Astrocyte (in vitro differentiated cells and primary cell): Measurements from ENCODE around the gene DENND5B. TPM values are rescaled to one million over a fixed set of nuclear protein-coding genes. Genes with fewer than 3 reads are reported as not detected.

Source experiments
- DNase-seq: peaks from one replicate; pipeline ENCODE4 v3.0.0-alpha.2; 2010; ENCODE audit warnings: low read depth
- FAIRE-seq: peaks from 2 replicates; lab custom pipeline; 2011; peaks lifted over from hg19 to GRCh38; lab: Jason Lieb, UNC
- H2AFZ ChIP-seq: 2 replicates; pipeline ENCODE4 v1.6.0; 2012; ENCODE audit warnings: low read depth, low read length, inconsistent platforms
- H3K27ac ChIP-seq: 2 replicates; pipeline ENCODE4 v1.5.1; 2011; ENCODE audit warnings: low read depth, low read length, inconsistent platforms
- H3K27me3 ChIP-seq: 2 replicates; pipeline ENCODE4 v1.6.0; 2011; ENCODE audit warnings: low read length, inconsistent platforms; ENCODE audit not compliant: insufficient read depth
- H3K36me3 ChIP-seq: 2 replicates; pipeline ENCODE4 v1.5.1; 2011; ENCODE audit warnings: low read length, inconsistent platforms; ENCODE audit not compliant: insufficient read depth
- H3K4me1 ChIP-seq: 2 replicates; pipeline ENCODE4 v1.5.1; 2011; ENCODE audit warnings: low read length, inconsistent platforms; ENCODE audit not compliant: insufficient read depth
- H3K4me2 ChIP-seq: 2 replicates; pipeline ENCODE4 v1.6.0; 2012; ENCODE audit warnings: low read length, inconsistent platforms
- H3K4me3 ChIP-seq: 2 replicates; pipeline ENCODE4 v1.5.1; 2011; ENCODE audit warnings: low read depth, mild to moderate bottlenecking, low read length, inconsistent platforms; ENCODE audit not compliant: insufficient read depth
- H3K79me2 ChIP-seq: 2 replicates; pipeline ENCODE4 v1.6.0; 2012; ENCODE audit warnings: mild to moderate bottlenecking, low read length, inconsistent platforms; ENCODE audit not compliant: insufficient read depth
- H3K9ac ChIP-seq: 2 replicates; pipeline ENCODE4 v1.6.0; 2012; ENCODE audit warnings: mild to moderate bottlenecking, low read length, inconsistent platforms
- H3K9me3 ChIP-seq: 2 replicates; pipeline ENCODE4 v1.5.1; 2012; ENCODE audit warnings: low read depth, mild to moderate bottlenecking, low read length, inconsistent platforms; ENCODE audit not compliant: insufficient read depth
- H4K20me1 ChIP-seq: 2 replicates; pipeline ENCODE4 v1.6.0; 2012; ENCODE audit warnings: low read length, inconsistent platforms; ENCODE audit not compliant: insufficient read depth
- H3K27ac Mint-ChIP-seq: one replicate; pipeline ENCODE4 v1.8.0; 2021; ENCODE audit warnings: mild to moderate bottlenecking, mixed read lengths; ENCODE audit not compliant: unreplicated experiment
- H3K27me3 Mint-ChIP-seq: one replicate; pipeline ENCODE4 v1.8.0; 2021; ENCODE audit warnings: low read depth, mixed read lengths; ENCODE audit not compliant: unreplicated experiment
- H3K36me3 Mint-ChIP-seq: one replicate; pipeline ENCODE4 v1.8.0; 2021; ENCODE audit warnings: low read depth, mixed read lengths; ENCODE audit not compliant: unreplicated experiment
- H3K4me1 Mint-ChIP-seq: one replicate; pipeline ENCODE4 v1.8.0; 2021; ENCODE audit warnings: low read depth, mixed read lengths; ENCODE audit not compliant: unreplicated experiment
- H3K4me3 Mint-ChIP-seq: one replicate; pipeline ENCODE4 v1.8.0; 2021; ENCODE audit warnings: mild to moderate bottlenecking, moderate library complexity, mixed read lengths; ENCODE audit not compliant: unreplicated experiment
- H3K9me3 Mint-ChIP-seq: one replicate; pipeline ENCODE4 v1.8.0; 2021; ENCODE audit warnings: mild to moderate bottlenecking, mixed read lengths; ENCODE audit not compliant: unreplicated experiment
- CTCF ChIP-seq: IDR thresholded peaks from 2 replicates; pipeline ENCODE4 v1.5.1; 2011; ENCODE audit warnings: low read depth, mild to moderate bottlenecking, inconsistent platforms, low read length, moderate library complexity; ENCODE audit not compliant: insufficient read depth
- EZH2 ChIP-seq: IDR thresholded peaks from 2 replicates; pipeline ENCODE4 v1.6.1; 2012; ENCODE audit warnings: mild to moderate bottlenecking, low read length, inconsistent platforms; ENCODE audit not compliant: insufficient read depth
- total RNA-seq: library from RNA; stranded (reverse); gene quantifications from 2 replicates; pipeline ENCODE4 v1.2.1, GENCODE V29; 2021

Gene DENND5B
- total RNA-seq, 1 donor from 2014 or later: 22.7 TPM

- no peaks in the 10 kb centered on the region for H3K36me3 ChIP-seq
- peak; percentile 30 for DNase-seq
- Mint-ChIP-seq H3K9me3 (peaks cover 2% of the 10 kb centered on the region), H3K36me3 (peaks cover 13% of the 10 kb centered on the region), H3K4me3 (no peak overlapping the region), H3K27me3 (no peaks in the 10 kb centered on the region), H3K4me1 (peaks cover 4% of the 10 kb centered on the region), H3K27ac (no peak overlapping the region)
- H3K4me3 ChIP-seq: no peak overlapping the region
- H3K27ac ChIP-seq: no peak overlapping the region
- no peaks in the 10 kb centered on the region for H3K27me3 ChIP-seq
- H2AFZ ChIP-seq: no peak overlapping the region
- TF ChIP-seq EZH2 (no peak), CTCF (no peak)
- no peaks in the 10 kb centered on the region for H3K9me3 ChIP-seq
- no peaks in the 10 kb centered on the region for H4K20me1 ChIP-seq
- peak overlapping the region; percentile 37 for H3K4me2 ChIP-seq
- FAIRE-seq: no peak
- H3K79me2 ChIP-seq: no peaks in the 10 kb centered on the region
- H3K4me1 ChIP-seq: peaks cover 5% of the 10 kb centered on the region
- H3K9ac ChIP-seq: no peak overlapping the region
Measured at GRCh38 chr12:31466768-31467167, 124.2 kb downstream of the DENND5B start.

- no peak overlapping the region for H3K4me3 ChIP-seq
- no peaks in the 10 kb centered on the region for H3K36me3 ChIP-seq
- no peak overlapping the region for H3K9ac ChIP-seq
- H3K4me2 ChIP-seq: no peak overlapping the region
- no peaks in the 10 kb centered on the region for H3K27me3 Mint-ChIP-seq
- H3K36me3 Mint-ChIP-seq: peaks cover 10% of the 10 kb centered on the region
- FAIRE-seq: no peak
- H3K4me1 Mint-ChIP-seq: peaks cover 4% of the 10 kb centered on the region
- H3K79me2 ChIP-seq: no peaks in the 10 kb centered on the region
- peaks cover 3% of the 10 kb centered on the region for H3K4me1 ChIP-seq
- TF ChIP-seq EZH2: no peak
- TF ChIP-seq CTCF: no peak
- H4K20me1 ChIP-seq: no peaks in the 10 kb centered on the region
- no peak overlapping the region for H3K4me3 Mint-ChIP-seq
- no peak overlapping the region for H3K27ac Mint-ChIP-seq
- H3K9me3 Mint-ChIP-seq: peaks cover 2% of the 10 kb centered on the region
- DNase-seq: no peak
- no peaks in the 10 kb centered on the region for H3K27me3 ChIP-seq
- H3K27ac ChIP-seq: no peak overlapping the region
- H2AFZ ChIP-seq: no peak overlapping the region
- no peaks in the 10 kb centered on the region for H3K9me3 ChIP-seq
Measured at GRCh38 chr12:31465002-31465401, 125.9 kb downstream of the DENND5B start.

GRCh38 chr12:31460024-31460423 lies 130.9 kb downstream of the DENND5B start:
- no peak overlapping the region for H3K27ac ChIP-seq
- Mint-ChIP-seq H3K36me3 (peaks cover 3% of the 10 kb centered on the region), H3K4me3 (no peak overlapping the region), H3K9me3 (no peaks in the 10 kb centered on the region), H3K27ac (no peak overlapping the region), H3K27me3 (no peaks in the 10 kb centered on the region), H3K4me1 (no peaks in the 10 kb centered on the region)
- H4K20me1 ChIP-seq: no peaks in the 10 kb centered on the region
- no peaks in the 10 kb centered on the region for H3K27me3 ChIP-seq
- no peaks in the 10 kb centered on the region for H3K4me1 ChIP-seq
- TF ChIP-seq CTCF (no peak), EZH2 (no peak)
- H3K9me3 ChIP-seq: no peaks in the 10 kb centered on the region
- no peak overlapping the region for H2AFZ ChIP-seq
- H3K4me3 ChIP-seq: no peak overlapping the region
- no peak for FAIRE-seq
- no peak for DNase-seq
- H3K4me2 ChIP-seq: no peak overlapping the region
- no peaks in the 10 kb centered on the region for H3K36me3 ChIP-seq
- H3K79me2 ChIP-seq: no peaks in the 10 kb centered on the region
- no peak overlapping the region for H3K9ac ChIP-seq
